GM21360 (cell line): Measurements from ENCODE around the gene GOLGA6A.
"Not testable (repeated sequence)": the region's sequence is repeated elsewhere in the genome, so short reads cannot be mapped to it uniquely, and the experiment has no call there.

Experiments used
- ATAC-seq: cut with Tn5 transposase; IDR thresholded peaks from one replicate; pipeline ENCODE4 v1.9.1; 2021; ENCODE audit warnings: mild to moderate bottlenecking, moderate library complexity; ENCODE audit not compliant: unreplicated experiment

The GOLGA6A gene

DNA sequence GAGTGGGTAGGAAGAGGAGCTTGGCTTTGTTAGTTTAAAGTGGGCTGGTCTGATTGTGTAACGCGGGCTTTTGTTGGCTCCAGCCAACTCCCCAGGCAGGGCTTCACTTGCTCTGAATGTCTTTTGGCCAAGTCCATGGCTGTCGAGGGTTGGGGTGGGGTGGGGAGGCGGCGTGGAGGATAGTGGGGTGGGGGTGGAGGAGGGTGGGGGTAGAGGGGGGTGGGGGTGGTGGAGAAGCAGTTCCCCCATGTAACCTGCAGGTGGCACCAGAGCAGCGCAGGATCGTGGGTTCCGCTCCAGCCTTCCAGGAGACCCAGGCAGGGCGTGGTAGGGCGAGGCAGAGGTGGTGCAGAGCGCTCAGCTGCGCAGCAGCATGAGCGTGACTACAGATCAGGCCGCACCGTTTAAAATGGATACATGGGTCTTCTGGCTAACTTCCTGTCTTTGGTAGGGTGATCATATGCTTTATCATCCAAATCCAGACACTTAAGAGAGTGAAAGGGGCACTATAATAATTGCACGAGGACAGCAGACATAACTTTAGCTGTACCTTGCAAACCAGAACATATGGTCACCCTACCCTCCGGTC lies 28.3 kb downstream of the GOLGA6A start:
- ATAC-seq = no peak

DNA sequence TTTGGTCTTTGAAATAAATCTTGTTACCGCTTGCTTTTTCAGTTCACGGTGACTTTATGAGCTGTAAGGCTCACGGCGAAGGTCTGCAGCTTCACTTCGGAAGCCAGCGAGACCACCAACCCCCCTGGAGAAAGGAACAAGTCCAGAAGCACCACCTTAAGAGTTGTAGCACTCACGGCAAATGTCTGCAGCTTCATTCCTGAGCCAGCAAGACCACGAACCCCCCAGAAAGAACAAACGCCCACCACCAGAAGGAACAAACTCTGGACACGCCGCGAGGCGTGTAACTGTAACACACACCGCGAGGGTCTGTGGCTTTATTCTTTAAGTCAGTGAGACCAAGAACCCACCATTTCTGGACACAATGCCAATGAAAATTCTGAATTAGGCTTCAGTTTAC lies 28.8 kb downstream of the GOLGA6A start:
- no peak for ATAC-seq

DNA sequence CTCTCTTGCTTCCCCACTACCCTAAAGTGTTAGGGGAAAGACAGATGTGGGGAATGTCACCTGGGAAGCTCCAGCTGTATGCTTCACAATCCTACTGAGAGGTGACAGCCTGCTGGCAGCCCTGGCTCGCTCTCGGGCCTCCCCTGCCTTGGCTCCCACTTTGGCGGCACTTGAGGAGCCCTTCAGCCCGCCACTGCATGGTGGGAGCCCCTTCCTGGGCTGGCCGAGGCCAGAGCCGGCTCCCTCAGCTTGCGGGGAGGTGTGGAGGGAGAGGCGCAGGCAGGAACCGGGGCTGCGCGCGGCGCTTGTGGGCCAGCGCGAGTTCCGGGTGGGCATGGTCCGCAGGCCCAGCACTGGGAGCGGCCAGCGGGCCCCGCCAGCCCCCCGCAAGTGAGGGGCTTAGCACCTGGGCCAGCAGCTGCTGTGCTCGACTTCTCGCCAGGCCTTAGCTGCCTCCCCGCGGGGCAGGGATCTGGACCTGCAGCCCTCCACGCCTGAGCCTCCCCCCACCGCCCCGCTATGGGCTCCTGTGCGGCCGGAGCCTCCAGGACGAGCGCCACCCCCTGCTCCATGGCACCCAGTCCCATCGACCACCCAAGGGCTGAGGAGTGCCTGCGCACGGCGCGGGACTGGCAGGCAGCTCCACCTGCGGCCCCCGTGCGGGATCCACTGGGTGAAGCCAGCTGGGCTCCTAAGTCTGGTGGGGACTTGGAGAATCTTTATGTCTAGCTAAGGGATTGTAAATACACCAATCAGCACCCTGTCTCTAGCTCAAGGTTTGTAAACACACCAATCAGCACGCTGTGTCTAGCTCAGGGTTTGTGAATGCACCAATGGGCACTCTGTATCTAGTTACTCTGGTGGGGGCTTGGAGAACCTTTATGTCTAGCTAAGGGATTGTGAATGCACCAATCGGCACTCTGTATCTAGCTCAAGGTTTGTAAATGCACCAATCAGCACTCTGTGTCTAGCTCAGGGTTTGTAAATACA lies 29.8 kb downstream of the GOLGA6A start:
- ATAC-seq = not testable (repeated sequence)

DNA sequence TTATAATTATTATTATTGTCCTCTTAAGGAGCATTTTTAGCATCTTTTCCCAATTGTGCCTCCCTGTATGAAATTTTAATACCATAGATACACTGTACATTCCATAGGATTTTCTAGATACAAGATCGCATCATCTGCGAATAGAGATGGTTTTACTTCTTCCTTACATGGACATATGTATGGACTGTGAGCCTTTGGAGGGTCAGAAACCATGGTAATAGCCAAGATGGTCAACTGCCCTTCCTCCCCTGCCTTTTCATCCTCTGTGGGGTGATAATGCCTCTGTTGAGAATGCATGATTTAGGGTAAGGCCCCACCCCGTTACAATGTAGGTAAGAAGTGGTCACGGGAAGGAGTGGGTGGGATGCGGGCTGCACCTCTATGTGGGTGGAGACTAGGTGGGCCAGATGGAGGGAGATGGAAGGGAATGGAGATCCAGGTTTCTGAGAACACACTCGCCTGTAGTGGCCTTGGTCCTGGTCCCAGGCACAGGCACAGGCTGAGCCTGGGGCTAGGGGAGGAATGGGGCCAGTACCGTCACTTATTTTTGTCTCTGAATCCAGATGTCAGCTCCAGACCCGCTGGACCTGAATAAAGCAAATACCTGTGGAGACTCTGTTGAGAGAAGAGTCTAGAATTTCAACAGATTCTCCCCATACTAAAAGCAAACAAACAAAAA lies 31.7 kb downstream of the GOLGA6A start:
- ATAC-seq = no peak

DNA sequence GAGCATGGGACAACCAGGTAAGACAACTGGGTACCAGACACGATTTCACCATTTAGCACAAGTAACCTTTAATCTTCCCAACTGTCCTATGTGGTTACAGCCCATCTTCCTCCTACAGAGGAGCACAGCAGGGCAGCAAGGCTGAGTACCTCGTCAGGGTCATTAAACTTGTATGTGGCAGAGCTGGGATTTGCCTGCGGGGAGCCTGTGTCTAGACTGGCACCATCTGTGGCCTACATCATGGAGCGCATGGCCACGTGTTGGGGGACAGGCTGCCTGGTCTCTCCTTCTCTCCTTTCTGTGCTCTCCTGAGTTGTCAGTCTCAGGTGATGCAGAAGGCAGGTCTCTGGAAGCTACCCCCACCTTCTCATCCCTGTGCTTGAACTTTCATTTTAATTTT lies 32.2 kb downstream of the GOLGA6A start:
- no peak for ATAC-seq

DNA sequence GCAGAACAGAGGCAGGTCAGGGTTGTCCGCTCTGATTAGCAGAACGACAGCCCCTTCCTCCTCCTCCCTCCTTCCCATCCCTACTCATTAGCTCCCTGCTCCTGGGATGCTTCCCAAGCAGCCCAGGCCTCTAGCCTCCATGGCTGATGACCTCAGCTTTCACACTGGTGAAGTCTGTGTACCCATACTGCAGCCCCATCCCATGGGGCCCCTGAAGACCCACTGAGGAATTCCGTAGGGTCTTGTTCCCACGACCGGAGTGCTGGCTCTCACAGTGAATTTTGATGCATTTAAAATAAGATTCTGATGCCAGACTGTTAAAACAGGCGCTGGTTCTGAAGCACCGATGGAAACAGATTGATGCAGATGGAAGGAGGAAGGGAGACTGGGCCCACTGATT lies 36.1 kb downstream of the GOLGA6A start:
- ATAC-seq = no peak

DNA sequence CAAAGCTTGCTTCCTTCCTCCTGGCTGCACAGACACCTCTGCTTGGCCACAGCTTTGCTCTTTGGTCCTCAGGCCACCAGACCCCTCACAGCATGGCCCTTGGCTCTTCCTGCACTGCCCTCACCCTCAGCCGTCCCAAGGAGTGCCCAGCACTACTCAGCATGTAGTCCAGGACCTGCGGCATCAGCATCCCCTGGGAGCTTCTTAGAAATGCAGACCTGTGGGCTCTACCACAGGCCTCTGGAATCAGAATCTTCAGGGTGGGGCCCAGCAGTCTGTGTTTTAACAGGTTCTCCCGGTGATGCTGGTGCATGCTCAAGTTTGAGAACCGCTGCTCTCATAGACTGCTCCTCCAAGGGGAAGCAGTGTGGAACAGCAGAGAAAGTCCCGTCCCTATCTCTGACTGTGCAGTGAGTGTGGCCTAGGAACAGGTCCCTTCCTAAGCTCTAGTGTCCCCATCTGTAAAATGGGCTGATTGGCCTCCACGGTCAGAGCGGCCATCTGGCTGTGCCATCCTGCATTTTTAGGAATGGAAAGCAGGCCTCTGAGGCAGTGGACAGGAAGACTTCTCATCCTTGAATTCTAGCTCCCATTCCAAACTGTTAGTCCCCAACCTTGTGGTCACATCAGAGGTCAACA lies 36.6 kb downstream of the GOLGA6A start:
- no peak for ATAC-seq

DNA sequence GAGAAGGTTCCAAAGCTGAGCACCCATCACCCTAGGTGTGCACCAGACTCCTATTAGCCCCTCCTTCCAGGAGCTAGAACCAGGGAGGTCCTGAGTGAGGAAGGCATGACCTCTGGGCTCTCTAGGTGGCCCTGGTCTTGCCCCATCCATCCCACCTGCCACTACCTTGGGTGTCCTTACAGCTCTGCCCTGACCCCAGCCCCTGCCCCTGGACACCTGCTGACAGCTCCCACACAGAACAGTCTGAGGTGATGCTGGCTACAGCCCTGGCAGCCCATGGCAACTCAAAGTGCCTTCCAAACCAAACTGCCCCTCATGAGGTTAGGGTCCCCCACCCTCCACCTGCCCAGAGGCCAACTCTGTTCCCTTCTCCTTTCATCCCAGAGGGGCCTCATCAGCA lies 37.2 kb downstream of the GOLGA6A start:
- no peak for ATAC-seq

DNA sequence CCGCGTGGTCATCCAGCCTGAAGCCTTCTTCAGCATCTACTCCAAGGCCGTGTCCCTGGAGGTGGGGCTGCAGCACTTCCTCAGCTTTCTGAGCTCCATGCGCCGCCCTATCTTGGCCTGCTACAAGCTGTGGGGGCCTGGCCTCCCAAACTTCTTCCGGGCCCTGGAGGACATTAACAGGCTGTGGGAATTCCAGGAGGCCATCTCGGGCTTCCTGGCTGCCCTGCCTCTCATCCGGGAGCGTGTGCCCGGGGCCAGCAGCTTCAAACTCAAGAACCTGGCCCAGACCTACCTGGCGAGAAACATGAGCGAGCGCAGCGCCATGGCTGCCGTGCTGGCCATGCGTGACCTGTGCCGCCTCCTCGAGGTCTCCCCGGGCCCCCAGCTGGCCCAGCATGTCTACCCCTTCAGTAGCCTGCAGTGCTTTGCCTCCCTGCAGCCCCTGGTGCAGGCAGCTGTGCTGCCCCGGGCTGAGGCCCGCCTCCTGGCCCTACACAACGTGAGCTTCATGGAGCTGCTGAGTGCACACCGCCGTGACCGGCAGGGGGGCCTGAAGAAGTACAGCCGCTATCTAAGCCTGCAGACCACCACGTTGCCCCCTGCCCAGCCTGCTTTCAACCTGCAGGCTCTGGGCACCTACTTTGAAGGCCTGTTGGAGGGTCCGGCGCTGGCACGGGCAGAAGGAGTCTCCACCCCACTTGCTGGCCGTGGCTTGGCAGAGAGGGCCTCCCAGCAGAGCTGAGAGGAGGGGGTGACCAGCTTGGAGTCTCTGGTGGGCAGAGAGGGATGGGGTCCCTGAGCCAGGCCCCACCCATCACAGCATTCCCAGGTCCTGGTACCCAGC lies 37.9 kb downstream of the GOLGA6A start:
- ATAC-seq = no peak

DNA sequence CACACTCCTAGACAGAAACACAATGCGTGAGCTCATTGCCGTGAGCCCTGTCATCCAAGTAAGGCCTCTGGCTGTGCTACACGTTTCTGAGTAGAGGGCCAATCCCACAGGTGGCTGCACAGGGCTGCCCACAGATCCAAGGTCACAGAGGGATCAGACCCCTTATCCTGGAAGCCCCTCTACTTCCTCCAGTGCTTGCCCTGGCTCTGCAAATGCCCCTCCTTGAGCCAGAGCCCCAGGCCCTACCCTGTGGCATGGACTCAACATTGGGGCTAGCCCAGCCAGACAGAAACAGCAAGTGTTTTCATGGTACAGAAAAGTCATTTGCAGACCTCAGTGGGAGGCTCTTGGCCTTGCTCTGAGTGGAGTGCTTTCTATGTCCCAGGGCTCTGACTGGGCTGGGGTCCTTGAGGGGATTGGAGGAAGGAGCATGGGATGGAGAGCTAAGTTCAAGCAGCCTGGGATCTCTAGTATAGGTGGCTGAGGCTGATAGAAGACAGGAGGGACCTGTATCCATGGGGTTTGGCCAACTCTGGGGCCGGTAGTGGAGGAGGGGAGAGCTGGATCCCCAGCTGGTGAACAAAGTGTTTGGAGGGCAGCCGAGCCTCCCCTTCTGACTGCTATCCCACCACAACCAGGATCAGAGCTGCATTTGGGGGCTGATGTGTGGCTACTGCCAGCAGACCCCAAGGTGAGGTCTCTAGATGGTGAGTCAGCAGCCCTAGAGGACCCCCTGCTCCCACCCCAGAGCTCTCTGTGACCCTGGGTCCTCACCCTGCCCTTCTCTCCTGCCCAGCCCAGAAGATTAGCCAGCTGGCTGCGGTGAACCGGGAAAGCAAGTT lies 38.7 kb downstream of the GOLGA6A start:
- ATAC-seq = no peak

DNA sequence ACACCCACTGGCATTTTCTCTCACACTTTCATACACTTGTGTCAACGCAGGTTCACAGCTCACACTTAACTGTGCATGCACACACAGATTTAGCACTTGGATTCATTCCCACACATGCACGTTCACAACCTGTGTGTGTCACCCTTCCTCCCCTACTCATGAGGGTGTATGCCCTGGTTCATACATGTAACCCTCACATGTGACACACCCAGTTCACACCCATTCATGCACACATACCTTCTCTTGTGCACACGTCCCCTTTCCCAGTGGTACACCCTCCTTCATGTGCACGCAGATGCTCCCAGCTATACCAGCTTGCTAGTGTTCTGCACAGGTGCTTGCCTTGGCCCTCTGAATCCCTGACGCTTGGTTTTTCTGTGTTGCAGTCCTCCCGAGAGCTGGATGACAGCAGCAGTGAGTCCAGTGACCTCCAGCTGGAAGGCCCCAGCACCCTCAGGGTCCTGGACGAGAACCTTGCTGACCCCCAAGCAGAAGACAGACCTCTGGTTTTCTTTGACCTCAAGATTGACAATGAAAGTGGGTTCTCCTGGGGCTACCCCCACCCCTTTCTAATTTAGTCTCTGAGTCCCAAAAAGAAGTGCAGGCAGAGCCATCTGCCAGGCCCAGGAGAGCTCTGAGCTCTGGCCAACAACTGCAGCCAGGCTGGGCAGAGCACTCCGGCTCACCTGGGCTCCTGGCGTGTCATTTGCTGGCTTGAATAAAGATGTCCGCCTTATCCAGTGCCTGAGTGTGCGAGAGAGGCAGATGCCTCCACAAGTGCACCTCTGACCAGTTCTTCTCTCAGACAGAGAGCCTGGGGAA lies 39.5 kb downstream of the GOLGA6A start:
- ATAC-seq = no peak

DNA sequence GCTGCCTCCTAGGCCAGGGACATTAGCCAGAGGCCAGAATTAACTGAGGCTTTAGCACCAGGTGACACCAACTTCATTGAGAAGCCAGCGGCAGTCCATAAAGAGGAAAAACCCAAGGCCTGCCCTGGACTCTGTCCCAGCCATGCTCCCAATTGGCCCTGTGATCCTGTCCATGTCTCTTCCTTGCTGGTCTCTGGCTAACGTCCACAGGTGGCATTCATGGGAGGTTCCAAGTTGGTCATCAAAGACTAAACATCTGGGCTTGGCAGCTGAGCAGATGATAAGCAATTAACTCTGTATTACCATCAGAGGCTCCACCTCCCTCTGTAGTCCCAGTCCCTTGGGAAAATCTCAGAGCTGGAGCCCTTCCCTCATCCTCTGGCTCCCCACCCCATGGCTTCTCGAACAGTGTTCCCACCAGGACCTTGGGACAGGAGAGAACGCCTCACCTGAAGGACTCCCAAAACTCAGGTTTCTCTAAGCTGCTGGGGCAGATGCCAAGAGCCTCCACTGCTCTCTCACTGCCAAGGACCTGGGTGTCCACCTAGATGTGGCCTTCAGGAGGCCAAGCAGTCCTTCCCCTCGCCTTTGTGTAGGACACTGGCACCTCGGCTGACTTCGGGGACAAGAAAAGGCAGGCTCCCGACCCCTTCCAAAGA lies 40.4 kb downstream of the GOLGA6A start:
- ATAC-seq = no peak

DNA sequence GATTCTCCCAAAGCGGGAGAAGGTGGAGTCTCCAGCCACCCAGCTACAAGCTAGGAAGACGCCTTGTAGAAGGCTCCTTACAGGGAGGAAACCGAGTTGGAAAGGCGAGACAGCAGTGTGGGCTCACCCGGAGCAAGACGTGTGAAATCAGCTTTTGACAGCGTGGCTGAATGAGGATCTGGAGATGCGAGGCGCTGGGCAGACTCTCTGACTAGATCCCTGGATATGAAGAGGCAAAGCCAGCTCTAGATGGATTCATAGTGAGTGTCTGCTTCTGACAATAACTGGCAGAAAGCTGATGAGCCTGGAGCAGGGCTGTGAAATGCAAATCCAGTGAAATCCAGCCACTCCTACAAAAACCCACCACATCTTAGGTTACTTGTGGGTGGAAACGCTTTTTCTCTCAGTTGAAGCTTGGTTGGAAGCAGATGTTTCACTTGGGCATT lies 41.0 kb downstream of the GOLGA6A start:
- no peak for ATAC-seq

DNA sequence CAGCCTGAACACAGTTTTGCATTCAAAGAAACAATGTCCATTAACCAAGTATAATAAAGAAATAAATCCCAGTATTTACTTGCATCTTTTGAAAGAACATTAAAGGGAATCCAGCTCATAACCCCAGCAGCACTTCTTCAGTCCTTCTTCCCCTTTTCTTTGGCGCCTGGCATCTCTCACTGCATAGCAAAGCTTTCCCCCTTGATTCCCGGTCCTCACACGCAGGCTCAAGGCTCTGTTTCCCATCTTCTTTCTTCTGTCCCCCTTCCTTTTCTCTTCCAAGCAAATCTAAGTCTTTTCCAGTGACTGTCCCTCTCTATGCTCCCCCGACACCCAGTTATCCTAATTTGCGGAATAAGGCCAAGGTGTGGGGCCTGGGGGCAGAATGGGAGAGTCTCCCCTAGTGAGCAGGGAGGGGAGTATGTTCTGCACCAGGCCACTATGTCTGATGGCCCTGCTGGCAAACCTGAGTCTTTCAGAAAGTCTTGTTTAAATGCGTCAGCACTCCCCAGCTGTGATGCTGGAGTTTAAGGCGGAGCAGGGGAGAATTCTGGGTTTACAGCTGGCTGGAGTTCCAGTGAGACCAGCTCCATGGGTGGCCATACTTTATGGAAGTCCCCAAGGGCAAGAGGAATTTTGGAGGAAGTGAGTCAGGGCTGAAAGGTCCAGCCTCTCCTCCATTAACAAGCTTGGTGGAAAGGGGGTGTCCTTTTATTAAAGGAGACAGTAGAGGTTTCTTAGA lies 42.1 kb downstream of the GOLGA6A start:
- ATAC-seq = no peak

DNA sequence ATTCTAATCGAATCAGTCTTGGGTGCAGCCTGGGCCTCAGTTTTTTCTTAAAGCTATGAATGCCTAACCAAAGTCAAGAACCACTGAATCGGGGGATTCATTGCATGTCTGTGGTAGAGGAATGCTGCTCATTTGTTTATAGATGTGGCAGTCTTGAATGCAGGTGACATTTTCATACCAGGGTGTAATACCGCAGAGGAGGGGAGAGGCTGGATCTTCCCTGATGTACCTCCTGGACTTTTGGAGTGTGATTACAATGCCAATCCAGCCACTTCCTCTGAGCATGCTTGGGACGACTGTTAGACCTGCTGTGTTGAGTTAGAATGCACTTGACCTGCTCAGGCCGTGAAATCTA lies 42.7 kb downstream of the GOLGA6A start:
- no peak for ATAC-seq

DNA sequence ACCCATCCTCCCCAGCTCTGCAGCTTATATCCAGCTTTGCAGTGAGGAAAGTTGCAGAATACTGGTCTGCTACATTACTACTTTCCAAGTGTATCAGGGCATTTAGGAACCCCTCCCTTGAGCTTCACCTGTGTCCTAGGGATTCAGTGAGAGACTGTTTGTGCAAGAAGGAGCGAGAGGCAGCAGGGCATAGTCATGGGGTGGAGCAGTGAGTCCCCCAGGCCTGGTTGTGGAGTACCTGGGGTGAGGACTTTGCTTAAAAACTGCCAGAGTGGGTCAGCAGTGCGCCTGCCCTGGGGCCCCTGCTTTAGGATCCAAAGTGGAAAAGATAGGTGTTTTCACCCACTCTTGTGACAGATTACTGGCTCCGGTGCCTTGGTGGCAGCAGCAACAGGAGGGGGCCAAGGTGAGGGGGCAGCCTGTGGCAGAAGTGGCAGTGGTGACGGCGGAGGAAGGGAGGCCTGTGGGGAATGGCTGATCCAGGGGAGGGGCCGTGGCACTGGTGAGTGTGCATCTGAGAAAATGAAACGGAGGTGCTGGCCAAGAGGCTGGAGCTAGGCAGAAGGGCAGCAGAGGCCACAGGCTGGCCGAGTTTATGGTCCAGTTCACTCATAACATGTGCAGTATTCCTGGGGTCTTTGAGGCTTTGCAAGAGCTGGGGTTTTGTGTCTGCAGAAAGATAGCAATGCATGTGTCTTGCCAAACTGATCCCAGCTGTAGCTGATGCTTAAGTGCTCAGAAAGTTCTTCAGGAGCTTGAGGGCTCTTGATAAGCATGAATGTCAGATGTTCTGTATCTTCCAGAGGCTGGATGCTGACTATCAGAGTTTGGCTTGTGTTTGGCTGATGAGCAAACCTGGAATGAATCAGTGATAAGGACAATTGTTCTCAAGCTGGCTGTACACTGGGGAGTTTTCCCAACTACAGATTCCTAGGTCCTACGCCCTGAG lies 43.4 kb downstream of the GOLGA6A start:
- ATAC-seq = no peak
